Skeletal muscle cell (primary cell): ENCODE results near the gene FOSB.

Experiments used
- DNase-seq: peaks from one replicate; pipeline ENCODE4 v3.0.0-alpha.2; 2010; ENCODE audit warnings: low read depth
- H3K4me3 ChIP-seq: 2 replicates; pipeline ENCODE4 v1.5.1; 2011; ENCODE audit warnings: low read depth, mild to moderate bottlenecking, control low read depth, low read length, moderate library complexity

The FOSB gene

GRCh38 chr19:45476304-45476703 lies 8.5 kb downstream of the FOSB start:
- H3K4me3 ChIP-seq: no peak overlapping the region
- no peak for DNase-seq

DNA sequence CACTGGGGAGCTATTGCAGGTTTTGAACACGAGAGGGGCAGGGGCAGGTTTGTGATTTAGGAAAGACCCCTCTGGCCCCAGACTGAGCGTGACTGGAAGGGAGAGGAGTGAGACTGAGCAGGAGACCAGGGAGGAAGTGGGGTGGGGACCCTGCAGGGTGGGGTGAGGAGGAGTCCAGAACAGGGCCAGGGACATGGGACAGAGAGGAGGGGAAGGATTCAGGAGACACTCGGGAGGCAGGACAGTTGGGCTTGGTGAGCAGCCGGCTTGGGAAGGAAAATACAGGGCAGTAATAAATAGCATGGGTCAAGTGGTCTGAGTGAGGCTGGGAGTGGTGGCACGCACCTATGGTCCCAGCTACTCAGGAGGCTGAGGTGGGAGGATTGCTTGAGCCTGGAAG lies 9.4 kb downstream of the FOSB start:
- DNase-seq: no peak

DNA sequence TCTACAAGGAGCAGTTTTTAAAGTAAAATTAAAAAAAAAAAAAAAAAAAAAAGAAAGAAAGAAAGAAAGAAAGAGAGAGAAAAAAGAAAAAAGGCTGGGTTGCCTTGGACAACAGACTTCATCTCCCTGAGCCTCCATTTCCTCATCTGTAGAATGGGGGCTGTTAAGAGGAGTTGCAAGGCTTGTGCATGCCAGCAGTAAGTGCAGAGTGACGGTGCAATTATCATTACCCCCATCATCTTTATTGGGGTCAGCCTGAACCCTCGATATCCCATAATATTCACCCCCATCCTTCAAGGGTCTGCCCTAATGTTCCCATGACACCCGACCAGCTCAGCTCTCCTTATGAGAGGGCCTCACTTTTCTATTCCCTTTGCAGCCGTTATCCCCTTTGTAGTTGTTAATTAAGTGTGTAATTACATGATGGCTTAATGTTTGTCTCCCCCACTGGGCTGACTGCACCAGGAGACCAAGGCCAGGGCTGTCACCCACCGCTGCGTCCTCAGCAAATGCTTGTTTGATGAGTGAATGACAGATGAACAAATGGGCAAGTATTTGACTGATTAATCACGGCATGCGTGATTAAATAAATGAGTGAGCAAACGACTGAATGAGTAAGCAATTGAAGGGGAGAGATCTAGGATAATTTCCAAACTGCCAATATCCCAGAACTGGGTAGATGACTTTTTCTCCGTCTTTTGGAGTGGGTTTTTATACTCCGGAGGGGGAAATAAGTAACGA lies 10.1 kb downstream of the FOSB start:
- H3K4me3 ChIP-seq: peak overlapping the region; percentile 72
- no peak for DNase-seq

More for the DNA sequence above, 9.4 kb downstream of the FOSB start:
- no peak overlapping the region for H3K4me3 ChIP-seq

GRCh38 chr19:45478454-45479238 lies 10.8 kb downstream of the FOSB start:
- H3K4me3 ChIP-seq: peak overlapping the region; percentile 72
- peak; percentile 89 for DNase-seq

GRCh38 chr19:45483033-45483432 lies 15.2 kb downstream of the FOSB start:
- no peak overlapping the region for H3K4me3 ChIP-seq
- no peak for DNase-seq

DNA sequence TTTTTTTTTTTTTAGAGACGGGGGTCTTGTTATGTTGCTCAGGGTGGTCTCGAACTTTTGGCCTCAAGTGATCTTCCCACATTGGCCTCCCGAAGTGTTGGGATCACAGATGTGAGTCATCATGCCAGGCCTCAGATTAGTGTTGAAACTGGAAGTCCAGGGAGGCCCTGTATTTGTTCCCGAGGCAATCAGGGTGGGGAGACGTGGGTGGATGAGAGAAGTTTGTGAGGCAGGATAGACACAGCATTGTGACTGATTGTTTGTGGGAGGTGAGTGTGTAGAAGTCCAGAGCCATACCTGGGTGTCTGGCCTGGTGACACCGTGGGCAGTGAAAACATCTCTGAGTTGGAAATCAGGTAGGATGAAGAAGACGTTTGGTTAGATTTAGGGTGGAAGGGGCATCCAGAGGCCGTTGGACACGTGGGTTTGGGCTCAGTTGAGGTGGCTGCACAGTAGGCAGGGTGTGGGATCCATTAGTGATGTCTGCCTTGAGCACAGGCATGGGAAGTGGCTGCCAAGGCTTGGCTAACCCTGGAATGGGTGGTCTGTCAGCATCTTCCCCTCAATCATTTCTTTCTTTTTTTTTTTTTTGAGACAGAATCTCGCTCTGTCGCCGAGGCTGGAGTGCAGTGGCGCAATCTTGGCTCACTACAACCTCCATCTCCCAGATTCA lies 16.6 kb downstream of the FOSB start:
- no peak for DNase-seq
- H3K4me3 ChIP-seq: no peak overlapping the region

GRCh38 chr19:45485305-45486077 lies 17.7 kb downstream of the FOSB start:
- peak overlapping the region; percentile 62 for H3K4me3 ChIP-seq
- DNase-seq: peak; percentile 77

GRCh38 chr19:45488708-45489107 lies 20.9 kb downstream of the FOSB start:
- no peak overlapping the region for H3K4me3 ChIP-seq
- no peak for DNase-seq

DNA sequence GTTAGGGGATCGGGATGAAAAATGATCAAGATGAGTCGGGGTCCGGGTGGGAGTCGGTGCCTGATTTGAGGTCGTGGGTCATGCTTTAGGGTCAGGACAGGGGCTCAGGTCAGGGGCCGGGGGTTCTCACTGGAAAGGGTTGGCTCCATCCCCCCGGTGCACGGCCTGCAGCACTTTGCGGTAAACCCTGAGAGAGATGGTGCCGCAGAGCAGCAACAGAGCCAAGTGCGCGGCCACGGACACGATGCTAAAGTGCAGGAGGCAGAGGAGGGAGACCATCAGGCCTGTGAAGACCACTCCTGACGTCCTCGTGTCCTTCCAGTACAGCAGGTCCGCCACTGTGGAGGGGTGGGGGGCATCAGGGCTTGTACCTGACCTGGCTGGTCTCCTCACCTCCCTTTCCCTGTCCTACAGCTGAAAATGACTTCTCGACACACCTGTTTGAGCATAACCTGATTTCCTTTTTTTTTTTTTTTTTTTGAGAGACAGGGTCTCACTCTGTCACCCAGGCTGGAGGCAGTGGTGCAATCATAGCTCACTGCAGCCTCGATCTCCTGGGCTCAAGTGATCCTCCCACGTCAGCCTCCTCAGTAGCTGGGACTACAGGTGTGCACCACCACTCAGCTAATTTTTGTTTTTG lies 21.5 kb downstream of the FOSB start:
- no peak for DNase-seq
- no peak overlapping the region for H3K4me3 ChIP-seq

- H3K4me3 ChIP-seq: peak overlapping the region; percentile 63
- DNase-seq: no peak
These were observed 24.4 kb downstream of the FOSB start for GRCh38 chr19:45492137-45492626.

DNA sequence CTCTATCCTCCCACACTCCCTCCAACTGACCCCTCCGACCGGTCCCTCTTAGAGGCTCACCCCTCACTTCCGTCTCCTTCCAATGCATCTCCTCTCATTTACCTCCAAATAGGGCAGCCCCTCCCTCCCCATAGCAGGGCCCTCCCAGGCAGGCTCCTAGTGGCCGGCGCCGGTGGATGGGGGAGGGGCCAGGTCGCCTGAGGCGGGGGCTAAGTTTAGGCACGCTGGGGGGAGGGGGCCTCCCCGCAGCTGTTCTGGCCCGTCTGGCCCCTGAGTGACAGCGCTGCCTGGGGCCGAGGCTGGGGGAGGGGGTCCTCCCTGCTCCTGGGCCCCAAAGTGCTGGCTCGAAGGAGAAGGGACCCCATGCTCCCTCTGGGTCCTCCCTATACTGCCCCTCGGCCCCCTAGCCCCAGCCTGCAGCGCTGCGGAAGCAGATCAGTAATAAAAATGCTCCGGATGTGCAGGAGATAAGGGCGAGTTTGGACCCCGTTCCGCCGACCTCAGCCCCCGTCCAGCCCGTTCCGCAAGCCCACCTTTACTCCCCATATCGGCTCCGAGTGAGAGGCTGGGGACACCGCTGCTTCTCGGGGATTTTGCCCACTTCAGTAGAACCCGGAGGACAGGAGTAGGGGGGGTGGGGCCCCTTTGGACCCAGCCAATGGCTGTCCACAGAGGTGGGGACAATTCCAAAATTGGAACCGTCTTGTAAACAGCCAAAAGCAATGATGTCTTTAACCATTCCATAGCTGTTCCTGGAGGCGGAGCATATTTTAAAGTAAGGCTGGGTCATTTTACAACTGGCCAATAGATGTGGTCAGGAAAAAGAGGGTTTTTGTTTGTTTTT lies 25.1 kb downstream of the FOSB start:
- peak overlapping the region; percentile 63 for H3K4me3 ChIP-seq
- DNase-seq: no peak

DNA sequence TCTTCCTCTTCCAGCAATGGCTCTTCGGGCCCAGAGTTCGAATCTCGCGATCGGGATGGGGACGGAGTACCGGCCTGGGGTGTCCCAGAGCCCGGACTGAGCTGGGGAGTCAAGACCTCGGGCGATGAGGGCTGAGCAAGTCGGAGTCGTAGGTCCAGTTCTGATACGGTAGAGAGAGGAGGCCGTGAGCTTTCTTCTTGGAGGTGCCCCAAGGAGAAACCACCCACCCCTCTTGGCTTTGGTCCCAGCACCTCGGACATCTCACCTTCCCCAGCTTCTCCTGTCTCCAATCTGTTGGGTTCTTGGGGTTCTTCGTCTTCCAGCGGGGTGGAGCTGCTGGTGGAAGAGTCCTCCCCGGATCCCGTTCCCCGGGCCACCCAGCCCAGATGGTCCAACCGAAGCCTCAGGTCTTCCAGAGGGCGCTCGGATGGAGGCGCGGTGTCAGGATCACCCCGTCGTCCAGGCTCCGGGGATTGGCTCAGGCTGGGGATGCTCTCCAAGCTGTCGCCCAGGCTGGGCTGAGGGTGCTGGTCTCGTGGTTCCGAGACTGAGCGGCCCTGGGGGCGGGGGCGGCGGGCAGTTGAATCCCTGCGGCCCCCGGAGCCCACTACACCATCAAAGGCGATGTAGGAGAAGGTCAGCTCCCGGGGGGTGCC lies 26.6 kb downstream of the FOSB start:
- DNase-seq: no peak
- no peak overlapping the region for H3K4me3 ChIP-seq

- no peak for DNase-seq
- no peak overlapping the region for H3K4me3 ChIP-seq
These were observed 27.4 kb downstream of the FOSB start for GRCh38 chr19:45495178-45495577.

DNA sequence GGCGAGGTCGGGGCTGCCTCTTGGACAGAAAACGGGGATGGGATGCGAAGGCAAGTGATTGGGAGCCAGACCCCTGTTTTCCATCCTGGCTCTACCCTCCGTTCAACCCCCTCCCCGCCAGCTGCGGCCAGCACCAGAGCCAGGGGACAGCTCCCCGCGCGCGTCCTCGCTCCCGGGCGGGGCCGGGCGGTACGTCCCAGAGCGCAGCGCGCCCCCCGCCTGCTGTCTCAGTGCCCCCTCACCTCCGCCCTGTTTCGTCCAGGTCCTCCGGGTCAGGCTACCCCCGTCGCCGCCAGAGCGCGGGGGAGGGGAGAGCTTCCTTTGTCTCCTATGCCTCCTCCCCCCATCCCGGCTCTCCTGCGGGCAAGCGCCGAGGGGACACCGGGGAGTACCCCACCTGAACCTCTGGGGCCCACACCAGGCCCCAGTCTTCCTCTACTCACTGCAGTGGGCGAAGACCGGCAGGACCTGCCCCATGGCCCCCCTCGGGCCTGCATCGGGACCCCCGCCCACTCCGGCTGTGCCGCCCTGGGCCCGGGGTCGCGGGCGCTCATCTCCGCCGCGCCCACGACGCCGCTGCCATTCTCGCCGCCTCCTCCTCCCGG lies 28.7 kb downstream of the FOSB start:
- DNase-seq: no peak

DNA sequence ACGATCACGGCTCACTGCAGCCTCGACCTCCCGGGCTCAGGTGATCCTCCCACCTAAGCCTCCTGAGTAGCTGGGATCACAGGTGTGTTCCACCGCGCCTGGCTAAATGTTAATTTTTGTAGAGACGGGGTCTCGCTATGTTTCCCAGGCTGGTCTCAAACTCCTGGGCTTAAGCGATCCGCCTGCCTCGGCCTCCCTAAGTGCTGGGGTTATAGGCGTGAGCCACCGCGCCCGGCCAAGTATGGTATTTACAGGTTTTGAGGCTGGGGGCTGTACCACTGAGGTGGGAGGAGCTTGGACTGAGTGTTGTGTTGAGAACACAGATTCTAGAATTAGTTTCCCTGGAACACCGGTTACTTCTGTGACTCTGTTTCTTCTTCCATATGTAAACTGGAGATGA lies 30.0 kb downstream of the FOSB start:
- H3K4me3 ChIP-seq: no peak overlapping the region
- DNase-seq: no peak

More for the DNA sequence above, 28.7 kb downstream of the FOSB start:
- H3K4me3 ChIP-seq: peak overlapping the region; percentile 84

DNA sequence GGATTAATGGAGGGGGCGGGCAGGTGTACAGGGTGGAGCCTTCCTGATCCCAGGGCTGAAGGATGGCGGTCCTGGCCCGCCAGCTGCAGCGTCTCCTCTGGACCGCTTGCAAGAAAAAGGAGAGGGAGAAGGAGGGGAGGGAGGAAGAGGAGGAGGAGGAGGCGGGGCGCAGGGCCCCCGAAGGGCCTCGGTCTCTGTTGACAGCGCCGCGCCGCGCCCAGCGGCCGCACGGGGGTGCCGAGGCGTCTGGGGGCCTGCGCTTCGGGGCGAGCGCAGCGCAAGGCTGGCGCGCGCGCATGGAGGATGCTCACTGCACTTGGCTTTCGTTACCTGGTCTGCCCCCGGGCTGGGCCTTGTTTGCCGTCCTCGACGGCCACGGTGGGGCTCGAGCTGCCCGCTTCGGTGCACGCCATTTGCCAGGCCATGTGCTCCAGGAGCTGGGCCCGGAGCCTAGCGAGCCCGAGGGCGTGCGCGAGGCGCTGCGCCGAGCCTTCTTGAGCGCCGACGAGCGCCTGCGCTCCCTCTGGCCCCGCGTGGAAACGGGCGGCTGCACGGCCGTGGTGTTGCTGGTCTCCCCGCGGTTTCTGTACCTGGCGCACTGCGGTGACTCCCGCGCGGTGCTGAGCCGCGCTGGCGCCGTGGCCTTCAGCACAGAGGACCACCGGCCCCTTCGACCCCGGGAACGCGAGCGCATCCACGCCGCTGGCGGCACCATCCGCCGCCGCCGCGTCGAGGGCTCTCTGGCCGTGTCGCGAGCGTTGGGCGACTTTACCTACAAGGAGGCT lies 30.8 kb downstream of the FOSB start, which contains the start of gene PPM1N:
Gene PPM1N, plus strand, starts transcription at position 33 of the 785 bp plus-strand sequence. Its CDS starts 30 bp downstream, at position 63.
- DNase-seq: no peak

More for the DNA sequence above, 30.8 kb downstream of the FOSB start, which contains the start of gene PPM1N:
- H3K4me3 ChIP-seq: peak within 1 kb of the TSS; percentile 43
